Measurements from ENCODE around the gene ARHGEF11.
"Not testable (repeated sequence)": the region's sequence is repeated elsewhere in the genome, so short reads cannot be mapped to it uniquely, and the experiment has no call there.

Gene ARHGEF11

GRCh38 chr1:156928043-156928602, 117.4 kb downstream of the ARHGEF11 start:
- no peak for DNase-seq

GRCh38 chr1:156927215-156928042, 118.1 kb downstream of the ARHGEF11 start:
- DNase-seq = peak in 4 of 5 experiments; percentile 33 to 59 (median 50)

GRCh38 chr1:156926695-156927094, 118.8 kb downstream of the ARHGEF11 start:
- not testable (repeated sequence) for DNase-seq

DNA sequence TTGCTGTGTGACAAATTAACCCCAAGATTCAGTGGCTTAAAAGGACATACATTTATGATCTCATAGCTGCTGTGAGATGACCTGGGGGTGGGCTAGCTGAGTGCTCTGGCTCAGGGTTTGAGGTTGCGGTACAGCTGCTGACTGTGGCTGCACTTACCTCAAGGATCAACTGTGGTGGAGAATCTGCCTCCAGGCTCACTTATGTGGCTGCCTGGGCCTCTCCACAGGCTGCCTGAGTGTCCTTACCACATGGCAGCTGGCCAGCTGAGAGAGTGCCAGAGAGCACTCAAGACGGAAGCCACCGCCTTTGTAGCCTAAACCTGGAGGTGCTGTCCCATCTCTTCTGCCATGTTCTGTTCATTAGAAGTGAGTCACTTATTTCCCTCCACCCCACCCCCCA, 119.4 kb downstream of the ARHGEF11 start:
- peak in 1 of 5 experiments; percentile 45 for DNase-seq

GRCh38 chr1:156925154-156926010, 120.2 kb downstream of the ARHGEF11 start:
- no peak for DNase-seq

DNA sequence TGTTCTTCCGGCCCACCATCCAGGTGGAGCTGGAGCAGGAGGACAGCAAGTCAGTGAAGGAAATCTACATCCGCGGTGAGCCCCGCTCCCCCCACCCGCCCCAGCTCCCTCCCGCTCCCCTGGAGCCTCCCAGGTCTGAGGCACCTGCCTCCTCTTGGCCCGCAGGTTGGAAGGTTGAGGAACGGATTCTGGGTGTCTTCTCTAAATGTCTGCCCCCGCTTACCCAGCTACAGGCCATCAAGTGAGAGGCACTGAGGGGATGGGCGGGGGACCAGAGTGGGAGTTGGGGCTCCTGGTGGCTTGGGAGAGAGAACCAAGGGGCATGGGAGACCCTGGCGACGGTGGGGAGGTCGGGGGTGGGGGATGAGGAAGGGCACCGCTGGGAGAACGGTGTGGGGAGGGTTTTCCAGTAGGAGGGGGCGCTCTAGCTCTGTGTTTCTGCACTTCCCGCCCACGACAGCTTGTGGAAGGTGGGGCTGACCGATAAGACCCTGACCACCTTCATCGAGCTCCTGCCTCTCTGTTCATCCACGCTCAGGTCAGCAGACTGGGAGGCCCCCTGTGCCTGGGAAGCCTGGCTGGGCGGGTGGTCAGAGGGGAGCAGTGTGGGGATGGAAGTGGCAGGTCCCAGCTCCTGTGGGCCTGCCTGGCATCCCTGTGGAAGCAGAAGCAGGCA, 120.9 kb downstream of the ARHGEF11 start:
- DNase-seq = no peak

DNA sequence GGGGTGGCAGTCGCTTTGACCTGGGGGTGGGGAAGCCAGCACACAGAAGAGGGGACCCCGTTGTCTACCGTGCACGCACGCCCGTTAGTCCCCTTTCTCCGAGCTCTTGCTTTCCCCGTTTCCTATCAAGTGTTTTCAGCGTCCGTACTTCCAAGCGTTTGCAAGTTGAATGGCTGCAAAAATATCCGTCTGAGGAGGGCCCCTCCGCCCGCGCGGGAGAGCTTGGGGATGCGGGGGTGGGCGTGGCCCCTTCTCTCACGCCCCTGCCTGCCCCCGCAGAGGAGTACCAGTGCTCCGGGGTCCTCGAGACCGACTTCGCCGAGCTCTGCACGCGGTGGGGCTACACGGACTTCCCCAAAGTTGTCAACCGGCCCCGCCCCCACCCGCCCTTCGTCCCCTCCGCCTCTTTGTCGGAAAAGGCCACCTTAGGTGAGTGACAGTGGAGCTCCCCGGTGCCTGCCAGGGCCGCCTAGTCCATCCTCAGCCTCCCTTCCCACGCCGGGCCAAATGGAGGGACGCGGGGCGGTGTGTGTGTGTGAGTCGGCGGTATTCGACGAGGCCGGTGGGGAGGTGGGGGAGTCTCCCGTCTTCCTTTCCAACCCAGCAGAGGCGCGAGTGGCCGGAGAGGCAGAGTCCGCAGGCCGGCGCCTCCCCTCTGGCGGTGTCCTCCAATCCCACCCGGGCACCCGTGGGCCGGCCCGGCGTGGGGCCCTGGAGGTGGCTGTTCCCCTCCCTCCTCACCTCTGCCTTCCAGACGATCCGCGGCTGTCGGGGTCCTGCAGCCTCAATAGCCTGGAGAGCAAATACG, 121.7 kb downstream of the ARHGEF11 start:
- no peak for DNase-seq

DNA sequence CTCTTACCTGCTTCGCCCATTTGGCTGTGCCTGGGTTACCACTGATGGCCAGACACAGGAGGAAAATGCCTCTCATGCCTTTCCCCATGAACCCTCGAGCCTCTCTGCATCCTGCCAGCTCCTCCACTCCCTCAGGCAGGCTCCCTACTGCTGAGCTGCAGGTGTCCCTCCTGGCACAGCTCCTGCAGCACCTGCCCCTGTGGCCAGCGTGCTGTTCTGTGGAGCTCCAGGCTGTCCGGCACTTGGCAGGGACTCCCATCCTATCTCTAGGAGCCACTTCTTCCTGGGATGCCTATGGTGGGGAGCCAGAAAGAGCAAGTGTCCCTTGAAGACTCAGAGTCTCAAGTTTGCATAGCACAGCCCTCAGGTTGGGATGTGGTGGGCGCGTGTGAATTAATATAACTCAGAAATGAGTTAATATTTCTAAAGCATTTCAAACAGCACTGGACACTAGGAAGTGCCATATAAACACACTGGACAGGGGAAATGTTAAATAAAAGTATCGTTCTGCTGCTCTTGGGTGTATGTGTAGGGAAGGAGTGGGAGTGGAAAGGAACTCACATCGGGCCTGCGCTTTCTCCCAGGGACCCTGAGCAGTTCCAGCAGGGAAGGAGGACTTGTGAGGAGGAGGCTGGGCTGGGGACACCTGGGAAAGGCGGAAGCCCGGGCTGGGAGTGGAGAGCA, 122.4 kb downstream of the ARHGEF11 start:
- no peak for DNase-seq

GRCh38 chr1:156921053-156921529, 124.5 kb downstream of the ARHGEF11 start:
- no peak for DNase-seq

- DNase-seq = peak in 4 of 5 experiments; percentile 31 to 57 (median 39)
Measured at GRCh38 chr1:156920233-156921052, 125.1 kb downstream of the ARHGEF11 start, which contains the start of gene LRRC71. LRRC71 (plus strand) TSS chr1:156920632; CDS start chr1:156920804, 172 bp downstream.

DNA sequence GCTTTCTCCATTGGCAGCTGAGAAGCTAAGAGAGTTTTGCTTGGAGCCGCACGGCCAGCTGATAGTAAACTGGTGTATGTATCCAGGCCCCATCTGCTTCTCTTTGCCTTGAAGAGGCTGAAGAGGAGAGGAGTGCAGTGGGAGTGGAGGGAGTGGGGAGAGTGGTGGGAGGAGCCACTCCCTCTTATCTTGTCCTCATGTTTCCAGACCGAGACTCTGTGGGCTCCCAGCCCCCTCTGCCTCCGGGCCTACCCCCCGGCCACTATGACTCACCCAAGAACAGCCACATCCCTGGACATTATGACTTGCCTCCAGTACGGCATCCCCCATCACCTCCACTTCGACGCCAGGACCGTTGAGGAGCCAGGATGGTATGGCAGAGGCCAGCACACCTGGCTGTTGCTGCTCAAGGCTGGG, 131.1 kb downstream of the ARHGEF11 start:
- no peak for DNase-seq

GRCh38 chr1:156913809-156914387, 131.6 kb downstream of the ARHGEF11 start:
- DNase-seq = no peak

DNA sequence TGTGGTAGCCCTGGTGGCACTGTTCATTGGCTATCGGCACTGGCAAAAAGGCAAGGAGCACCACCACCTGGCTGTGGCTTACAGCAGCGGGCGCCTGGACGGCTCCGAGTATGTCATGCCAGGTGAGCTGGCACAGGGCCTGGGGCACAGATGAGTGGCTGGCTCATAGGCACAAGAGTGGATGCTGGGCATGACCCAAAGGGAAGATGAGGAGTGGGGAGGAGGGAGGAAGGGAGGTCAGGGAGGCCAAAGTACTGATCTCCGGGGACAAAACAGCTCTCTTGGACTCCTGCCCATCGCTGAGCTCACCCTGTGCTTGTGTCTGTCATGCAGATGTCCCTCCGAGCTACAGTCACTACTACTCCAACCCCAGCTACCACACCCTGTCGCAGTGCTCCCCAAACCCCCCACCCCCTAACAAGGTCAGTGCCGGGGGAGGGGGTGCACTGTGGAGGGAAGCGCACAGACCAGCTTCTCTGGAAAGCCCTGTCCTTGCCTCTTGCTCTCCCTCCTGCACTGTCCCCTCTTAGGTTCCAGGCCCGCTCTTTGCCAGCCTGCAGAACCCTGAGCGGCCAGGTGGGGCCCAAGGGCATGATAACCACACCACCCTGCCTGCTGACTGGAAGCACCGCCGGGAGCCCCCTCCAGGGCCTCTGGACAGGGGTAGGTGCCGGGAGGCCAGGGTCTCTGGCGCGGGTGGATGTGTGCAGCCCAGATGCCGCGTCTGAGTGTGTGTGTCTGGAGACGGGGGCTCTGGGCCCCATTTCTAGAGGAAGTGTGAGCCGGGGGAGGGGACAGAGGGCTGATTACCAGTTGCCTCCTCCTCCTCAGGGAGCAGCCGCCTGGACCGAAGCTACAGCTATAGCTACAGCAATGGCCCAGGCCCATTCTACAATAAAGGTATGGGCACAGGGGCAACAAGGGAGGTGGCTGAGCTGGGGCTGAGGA, 132.4 kb downstream of the ARHGEF11 start:
- DNase-seq = no peak

- DNase-seq = no peak
Measured at GRCh38 chr1:156912310-156912709, 133.2 kb downstream of the ARHGEF11 start.

DNA sequence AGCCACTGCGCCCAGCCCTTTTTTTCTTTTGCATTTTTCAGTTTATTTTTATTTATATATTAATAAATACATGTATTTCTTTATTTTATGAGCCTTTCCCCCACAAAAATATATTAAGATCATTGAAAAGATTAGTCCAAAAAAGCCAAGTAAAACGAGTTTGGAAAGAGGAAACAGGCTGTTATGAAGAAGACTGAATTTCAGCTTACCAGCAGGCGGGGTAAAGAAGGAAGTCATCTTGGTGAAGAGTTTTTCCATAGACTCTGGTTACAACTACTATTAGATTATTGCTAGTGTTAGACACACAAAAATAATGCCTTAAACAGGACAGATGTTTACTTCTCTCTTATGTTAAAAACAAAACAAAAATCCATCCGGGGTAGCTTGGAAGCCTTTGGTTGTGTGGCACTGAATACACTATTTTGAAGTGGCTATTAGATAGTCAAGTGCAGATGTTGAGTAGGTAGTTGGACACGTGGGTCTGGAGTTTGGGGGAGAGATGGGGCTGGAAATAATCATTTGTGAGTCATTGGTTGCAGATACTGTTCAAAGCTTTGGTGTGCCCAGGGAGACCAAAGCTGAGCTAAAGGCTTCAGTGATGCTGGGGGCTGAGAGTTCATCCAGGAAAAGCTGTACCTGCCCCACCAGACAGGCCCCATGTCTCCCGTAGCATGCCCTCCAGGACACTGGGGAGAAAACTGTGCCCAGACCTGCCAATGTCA, 133.8 kb downstream of the ARHGEF11 start:
- DNase-seq = no peak

DNA sequence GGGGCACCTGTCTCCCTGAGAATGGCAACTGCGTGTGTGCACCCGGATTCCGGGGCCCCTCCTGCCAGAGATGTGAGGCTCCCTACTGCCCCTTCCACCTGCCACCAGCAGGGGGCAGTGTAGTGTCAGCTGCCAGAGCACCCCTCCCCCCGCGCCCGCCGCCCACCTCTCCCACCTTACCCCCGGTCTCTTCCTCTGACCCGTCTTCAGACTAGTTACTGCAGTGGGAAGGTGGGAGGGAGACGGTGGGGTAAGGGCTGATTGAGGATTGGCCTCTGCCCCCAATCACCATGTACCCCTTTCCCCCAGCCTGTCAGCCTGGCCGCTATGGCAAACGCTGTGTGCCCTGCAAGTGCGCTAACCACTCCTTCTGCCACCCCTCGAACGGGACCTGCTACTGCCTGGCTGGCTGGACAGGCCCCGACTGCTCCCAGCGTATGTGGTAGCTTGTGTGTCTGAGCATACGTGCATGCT, 135.2 kb downstream of the ARHGEF11 start:
- peak; percentile 24 to 50 (median 41) for DNase-seq

DNA sequence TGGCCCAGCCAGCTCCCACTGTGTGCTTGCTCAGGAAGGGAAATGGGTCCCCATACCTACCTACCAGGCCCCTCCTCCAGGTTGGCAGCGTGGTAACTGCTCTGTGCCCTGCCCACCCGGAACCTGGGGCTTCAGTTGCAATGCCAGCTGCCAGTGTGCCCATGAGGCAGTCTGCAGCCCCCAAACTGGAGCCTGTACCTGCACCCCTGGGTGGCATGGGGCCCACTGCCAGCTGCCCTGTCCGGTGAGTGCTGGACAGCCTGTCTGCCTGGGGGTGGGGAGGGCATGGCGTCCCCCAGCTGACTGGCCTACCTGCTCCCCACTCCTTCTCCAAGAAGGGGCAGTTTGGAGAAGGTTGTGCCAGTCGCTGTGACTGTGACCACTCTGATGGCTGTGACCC, 135.9 kb downstream of the ARHGEF11 start:
- DNase-seq = no peak

GRCh38 chr1:156908955-156909354, 136.6 kb downstream of the ARHGEF11 start:
- DNase-seq = no peak
